ENCODE measurements around the gene SOWAHB.
A peak's percentile ranks its signal among the peaks of the same experiment; 100 is the strongest.
"Not testable (repeated sequence)": the region's sequence is repeated elsewhere in the genome, so short reads cannot be mapped to it uniquely, and the experiment has no call there.

SOWAHB gene

GRCh38 chr4:76894537-76895255 lies 3.2 kb downstream of the SOWAHB start:
- H3K27me3 ChIP-seq (replicated peaks; ENCODE audit: control insufficient read depth, insufficient read depth, low read length): peaks cover 33% of the 10 kb centered on the region
- H3K9me3 ChIP-seq (ENCODE audit: control insufficient read depth, low read length): no peaks in the 10 kb centered on the region
- DNase-seq (ENCODE audit: low read depth): no peak
- no peak overlapping the region for H3K9ac ChIP-seq (ENCODE audit: low read length)
- H3K4me1 ChIP-seq (ENCODE audit: control insufficient read depth, insufficient read depth, low read length): no peaks in the 10 kb centered on the region
- H3K4me3 ChIP-seq (ENCODE audit: low read length): no peak overlapping the region
- no peaks in the 10 kb centered on the region for H3K36me3 ChIP-seq (ENCODE audit: control insufficient read depth, insufficient read depth, low read length, severe bottlenecking)

- Histone ChIP-seq H3K9me3 (ENCODE audit: control insufficient read depth, low read length) (no peaks in the 10 kb centered on the region), H3K4me1 (ENCODE audit: control insufficient read depth, insufficient read depth, low read length) (no peaks in the 10 kb centered on the region), H3K4me3 (ENCODE audit: low read length) (no peak overlapping the region), H3K27me3 (replicated peaks; ENCODE audit: control insufficient read depth, insufficient read depth, low read length) (peaks cover 16% of the 10 kb centered on the region), H3K9ac (ENCODE audit: low read length) (no peak overlapping the region), H3K36me3 (ENCODE audit: control insufficient read depth, insufficient read depth, low read length, severe bottlenecking) (no peaks in the 10 kb centered on the region)
- DNase-seq (ENCODE audit: low read depth): no peak
These were observed 5.3 kb downstream of the SOWAHB start for GRCh38 chr4:76892601-76893000.

GRCh38 chr4:76892001-76892400 lies 5.9 kb downstream of the SOWAHB start:
- H3K27me3 ChIP-seq (replicated peaks; ENCODE audit: control insufficient read depth, insufficient read depth, low read length): peaks cover 11% of the 10 kb centered on the region
- H3K9ac ChIP-seq (ENCODE audit: low read length): no peak overlapping the region
- no peaks in the 10 kb centered on the region for H3K4me1 ChIP-seq (ENCODE audit: control insufficient read depth, insufficient read depth, low read length)
- no peak for DNase-seq (ENCODE audit: low read depth)
- H3K36me3 ChIP-seq (ENCODE audit: control insufficient read depth, insufficient read depth, low read length, severe bottlenecking): no peaks in the 10 kb centered on the region
- H3K9me3 ChIP-seq (ENCODE audit: control insufficient read depth, low read length): no peaks in the 10 kb centered on the region
- H3K4me3 ChIP-seq (ENCODE audit: low read length): no peak overlapping the region

GRCh38 chr4:76886848-76887441 lies 11.0 kb downstream of the SOWAHB start:
- no peak overlapping the region for H3K9ac ChIP-seq (ENCODE audit: low read length)
- H3K4me3 ChIP-seq (ENCODE audit: low read length): no peak overlapping the region
- no peaks in the 10 kb centered on the region for H3K9me3 ChIP-seq (ENCODE audit: control insufficient read depth, low read length)
- H3K27me3 ChIP-seq (replicated peaks; ENCODE audit: control insufficient read depth, insufficient read depth, low read length): no peaks in the 10 kb centered on the region
- no peaks in the 10 kb centered on the region for H3K4me1 ChIP-seq (ENCODE audit: control insufficient read depth, insufficient read depth, low read length)
- no peak for DNase-seq (ENCODE audit: low read depth)
- H3K36me3 ChIP-seq (ENCODE audit: control insufficient read depth, insufficient read depth, low read length, severe bottlenecking): no peaks in the 10 kb centered on the region

- DNase-seq (ENCODE audit: low read depth): no peak
- no peaks in the 10 kb centered on the region for H3K4me1 ChIP-seq (ENCODE audit: control insufficient read depth, insufficient read depth, low read length)
- no peaks in the 10 kb centered on the region for H3K36me3 ChIP-seq (ENCODE audit: control insufficient read depth, insufficient read depth, low read length, severe bottlenecking)
- no peak overlapping the region for H3K4me3 ChIP-seq (ENCODE audit: low read length)
- H3K9me3 ChIP-seq (ENCODE audit: control insufficient read depth, low read length): no peaks in the 10 kb centered on the region
- no peak overlapping the region for H3K9ac ChIP-seq (ENCODE audit: low read length)
- no peaks in the 10 kb centered on the region for H3K27me3 ChIP-seq (replicated peaks; ENCODE audit: control insufficient read depth, insufficient read depth, low read length)
These were observed 11.7 kb downstream of the SOWAHB start for GRCh38 chr4:76886214-76886613.

- Histone ChIP-seq H3K4me1 (ENCODE audit: control insufficient read depth, insufficient read depth, low read length) (peaks cover 10% of the 10 kb centered on the region), H3K4me3 (ENCODE audit: low read length) (no peak overlapping the region), H3K36me3 (ENCODE audit: control insufficient read depth, insufficient read depth, low read length, severe bottlenecking) (no peaks in the 10 kb centered on the region), H3K27me3 (replicated peaks; ENCODE audit: control insufficient read depth, insufficient read depth, low read length) (no peaks in the 10 kb centered on the region), H3K9me3 (ENCODE audit: control insufficient read depth, low read length) (no peaks in the 10 kb centered on the region), H3K9ac (ENCODE audit: low read length) (no peak overlapping the region)
- DNase-seq (ENCODE audit: low read depth): no peak
These were observed 14.8 kb downstream of the SOWAHB start for GRCh38 chr4:76883147-76883546.

- no peak overlapping the region for H3K4me3 ChIP-seq (ENCODE audit: low read length)
- no peak for DNase-seq (ENCODE audit: low read depth)
- H3K9ac ChIP-seq (ENCODE audit: low read length): no peak overlapping the region
- no peaks in the 10 kb centered on the region for H3K27me3 ChIP-seq (replicated peaks; ENCODE audit: control insufficient read depth, insufficient read depth, low read length)
- no peaks in the 10 kb centered on the region for H3K36me3 ChIP-seq (ENCODE audit: control insufficient read depth, insufficient read depth, low read length, severe bottlenecking)
- peaks cover 10% of the 10 kb centered on the region for H3K4me1 ChIP-seq (ENCODE audit: control insufficient read depth, insufficient read depth, low read length)
- H3K9me3 ChIP-seq (ENCODE audit: control insufficient read depth, low read length): no peaks in the 10 kb centered on the region
These were observed 15.3 kb downstream of the SOWAHB start for GRCh38 chr4:76882630-76883029.

- no peaks in the 10 kb centered on the region for H3K9me3 ChIP-seq (ENCODE audit: control insufficient read depth, low read length)
- H3K27me3 ChIP-seq (replicated peaks; ENCODE audit: control insufficient read depth, insufficient read depth, low read length): no peaks in the 10 kb centered on the region
- H3K36me3 ChIP-seq (ENCODE audit: control insufficient read depth, insufficient read depth, low read length, severe bottlenecking): no peaks in the 10 kb centered on the region
- no peak overlapping the region for H3K9ac ChIP-seq (ENCODE audit: low read length)
- no peak for DNase-seq (ENCODE audit: low read depth)
- peaks cover 10% of the 10 kb centered on the region for H3K4me1 ChIP-seq (ENCODE audit: control insufficient read depth, insufficient read depth, low read length)
- no peak overlapping the region for H3K4me3 ChIP-seq (ENCODE audit: low read length)
These were observed 16.6 kb downstream of the SOWAHB start for GRCh38 chr4:76881375-76881774.

GRCh38 chr4:76879731-76880364 lies 18.1 kb downstream of the SOWAHB start:
- Histone ChIP-seq H3K4me1 (ENCODE audit: control insufficient read depth, insufficient read depth, low read length) (peaks cover 10% of the 10 kb centered on the region), H3K9ac (ENCODE audit: low read length) (no peak overlapping the region), H3K36me3 (ENCODE audit: control insufficient read depth, insufficient read depth, low read length, severe bottlenecking) (no peaks in the 10 kb centered on the region), H3K4me3 (ENCODE audit: low read length) (no peak overlapping the region), H3K9me3 (ENCODE audit: control insufficient read depth, low read length) (no peaks in the 10 kb centered on the region), H3K27me3 (replicated peaks; ENCODE audit: control insufficient read depth, insufficient read depth, low read length) (no peaks in the 10 kb centered on the region)
- peak; percentile 12 for DNase-seq (ENCODE audit: low read depth)

GRCh38 chr4:76878641-76879165 lies 19.2 kb downstream of the SOWAHB start:
- H3K4me1 ChIP-seq (ENCODE audit: control insufficient read depth, insufficient read depth, low read length); H3K27me3 ChIP-seq (replicated peaks; ENCODE audit: control insufficient read depth, insufficient read depth, low read length): not testable (repeated sequence)

GRCh38 chr4:76874176-76874575 lies 23.8 kb downstream of the SOWAHB start:
- Histone ChIP-seq H3K9me3 (ENCODE audit: control insufficient read depth, low read length) (no peaks in the 10 kb centered on the region), H3K36me3 (ENCODE audit: control insufficient read depth, insufficient read depth, low read length, severe bottlenecking) (no peaks in the 10 kb centered on the region), H3K27me3 (replicated peaks; ENCODE audit: control insufficient read depth, insufficient read depth, low read length) (no peaks in the 10 kb centered on the region), H3K4me1 (ENCODE audit: control insufficient read depth, insufficient read depth, low read length) (peaks cover under 1% of the 10 kb centered on the region), H3K4me3 (ENCODE audit: low read length) (no peak overlapping the region), H3K9ac (ENCODE audit: low read length) (no peak overlapping the region)
- DNase-seq (ENCODE audit: low read depth): no peak

More at GRCh38 chr4:76878641-76879165, 19.2 kb downstream of the SOWAHB start:
- H3K4me3 ChIP-seq (ENCODE audit: low read length); H3K9ac ChIP-seq (ENCODE audit: low read length); H3K9me3 ChIP-seq (ENCODE audit: control insufficient read depth, low read length); H3K36me3 ChIP-seq (ENCODE audit: control insufficient read depth, insufficient read depth, low read length, severe bottlenecking); DNase-seq (ENCODE audit: low read depth): not testable (repeated sequence)

Data from adipocyte (in vitro differentiated cells).